ENCODE results near the gene CNN2. TPM values are rescaled to one million over a fixed set of nuclear protein-coding genes. Genes with fewer than 3 reads are reported as not detected.

Gene CNN2
- total RNA-seq, 1 experiment from 2014 or later, result 524 TPM

DNA sequence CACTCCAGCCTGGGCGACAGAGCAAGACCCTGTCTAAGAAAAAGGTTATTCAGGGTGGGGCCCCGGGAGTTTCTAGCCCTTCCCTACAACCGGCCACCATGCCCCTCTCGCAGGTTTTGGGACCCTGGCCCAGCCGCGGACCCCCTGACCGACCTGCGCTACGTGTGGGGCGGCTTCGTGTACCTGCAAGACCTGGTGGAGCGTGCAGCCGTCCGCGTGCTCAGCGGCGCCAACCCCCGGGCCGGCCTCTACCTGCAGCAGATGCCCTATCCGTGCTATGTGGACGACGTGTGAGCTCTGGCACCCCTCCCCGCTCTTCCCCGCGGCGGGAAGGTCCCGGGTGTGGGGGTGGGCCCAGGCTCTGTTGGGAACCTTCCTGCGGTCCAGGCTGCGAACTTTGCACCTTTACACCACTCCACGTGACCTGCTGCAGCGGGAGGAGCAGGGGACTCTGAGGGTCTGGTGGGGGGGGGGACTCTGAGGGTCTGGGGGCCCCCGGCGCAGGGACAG lies 19.8 kb downstream of the CNN2 start:
- Histone ChIP-seq H2BK15ac (ENCODE audit: low read depth, low read length) (no peak overlapping the region), H2BK20ac (ENCODE audit: low read depth, low read length, poor library complexity, severe bottlenecking) (no peak overlapping the region), H2BK120ac (ENCODE audit: low read depth, low read length, poor library complexity, severe bottlenecking) (no peak overlapping the region), H3K4ac (ENCODE audit: low read depth, low read length) (no peak overlapping the region), H3K14ac (ENCODE audit: insufficient read depth, low read length) (no peak overlapping the region), H3K9me3 (ENCODE audit: control insufficient read depth, low read depth, low read length) (no peaks in the 10 kb centered on the region), H3K79me2 (ENCODE audit: insufficient read depth, low read length) (no peaks in the 10 kb centered on the region), H2BK5ac (ENCODE audit: insufficient read length, low read length) (no peak overlapping the region), H4K20me1 (ENCODE audit: control insufficient read depth, insufficient read depth, insufficient read length) (no peaks in the 10 kb centered on the region), H3K27me3 (ENCODE audit: insufficient read depth, low read length) (no peaks in the 10 kb centered on the region), H3K27ac (ENCODE audit: insufficient read length, low read depth, low read length) (no peak overlapping the region), H3K23ac (ENCODE audit: insufficient read length, low read depth, low read length) (no peak overlapping the region), H2AFZ (ENCODE audit: low read length) (no peak overlapping the region), H4K8ac (replicated peaks; ENCODE audit: insufficient read length, low read depth, low read length) (no peak overlapping the region), H3K23me2 (ENCODE audit: insufficient read length, low read depth, low read length, poor library complexity, severe bottlenecking) (no peaks in the 10 kb centered on the region), H3K79me1 (ENCODE audit: insufficient read depth, low read depth, low read length, poor library complexity, severe bottlenecking) (no peaks in the 10 kb centered on the region), H2AK5ac (ENCODE audit: insufficient read length, low read length) (no peak overlapping the region), H3K4me1 (ENCODE audit: insufficient read depth, low read length) (no peaks in the 10 kb centered on the region; the same call in 1 of the 2 replicates), H4K91ac (ENCODE audit: insufficient read length, low read depth, low read length) (no peak overlapping the region), H3K18ac (ENCODE audit: insufficient read length, low read depth, low read length) (no peak overlapping the region), H3K9ac (ENCODE audit: extremely low read depth, insufficient read length, low read length) (no peak overlapping the region), H2BK12ac (ENCODE audit: insufficient read length, low read depth, low read length) (no peak overlapping the region), H3T11ph (ENCODE audit: low read length) (no peak overlapping the region), H3K56ac (ENCODE audit: insufficient read length, low read depth, low read length) (no peak overlapping the region), H3K4me2 (ENCODE audit: insufficient read depth, insufficient read length, low read length) (no peak overlapping the region), H4K5ac (ENCODE audit: insufficient read length, low read depth, low read length) (no peak overlapping the region)
- peak; percentile 36 for DNase-seq
- H3K27ac Mint-ChIP-seq, result no peak overlapping the region; a peak in 1 of 7 replicates
- H3K4me1 Mint-ChIP-seq, result peaks cover 1 to 12% of the 10 kb centered on the region in 2 experiments; a peak in 3 of 4 replicates
- peaks cover 0 to 12% (median 0%) of the 10 kb centered on the region in 3 experiments; a peak in 1 of 7 replicates for H3K36me3 Mint-ChIP-seq (ENCODE audit: insufficient read depth in 1 of 3, low read depth in 3 of 3)
- no peak overlapping the region for H3K4me3 Mint-ChIP-seq
- H3K27me3 Mint-ChIP-seq (ENCODE audit: low read depth), result no peaks in the 10 kb centered on the region
- no CpG with 5 or more reads among the region's 33 CpGs for WGBS (ENCODE audit: extremely low coverage, insufficient read length, low lambda C conversion rate)
- H3K9me3 Mint-ChIP-seq, result no peaks in the 10 kb centered on the region
- TF ChIP-seq, protein P1, sequence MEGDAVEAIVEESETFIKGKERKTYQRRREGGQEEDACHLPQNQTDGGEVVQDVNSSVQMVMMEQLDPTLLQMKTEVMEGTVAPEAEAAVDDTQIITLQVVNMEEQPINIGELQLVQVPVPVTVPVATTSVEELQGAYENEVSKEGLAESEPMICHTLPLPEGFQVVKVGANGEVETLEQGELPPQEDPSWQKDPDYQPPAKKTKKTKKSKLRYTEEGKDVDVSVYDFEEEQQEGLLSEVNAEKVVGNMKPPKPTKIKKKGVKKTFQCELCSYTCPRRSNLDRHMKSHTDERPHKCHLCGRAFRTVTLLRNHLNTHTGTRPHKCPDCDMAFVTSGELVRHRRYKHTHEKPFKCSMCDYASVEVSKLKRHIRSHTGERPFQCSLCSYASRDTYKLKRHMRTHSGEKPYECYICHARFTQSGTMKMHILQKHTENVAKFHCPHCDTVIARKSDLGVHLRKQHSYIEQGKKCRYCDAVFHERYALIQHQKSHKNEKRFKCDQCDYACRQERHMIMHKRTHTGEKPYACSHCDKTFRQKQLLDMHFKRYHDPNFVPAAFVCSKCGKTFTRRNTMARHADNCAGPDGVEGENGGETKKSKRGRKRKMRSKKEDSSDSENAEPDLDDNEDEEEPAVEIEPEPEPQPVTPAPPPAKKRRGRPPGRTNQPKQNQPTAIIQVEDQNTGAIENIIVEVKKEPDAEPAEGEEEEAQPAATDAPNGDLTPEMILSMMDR (conservative IDR thresholded peaks at IDR 0.05), result no peak

Data from H9 (cell line).